Measurements from ENCODE around the gene WFIKKN1. TPM values are rescaled to one million over a fixed set of nuclear protein-coding genes. Genes with fewer than 3 reads are reported as not detected.
A peak's percentile ranks its signal among the peaks of the same experiment; 100 is the strongest.

WFIKKN1 gene
- total RNA-seq, 1 experiment from 2014 or later = 0.74 TPM

- no peak for DNase-seq (ENCODE audit: low spot score)
Measured at GRCh38 chr16:657487-657886, 26.7 kb downstream of the WFIKKN1 start.

DNA sequence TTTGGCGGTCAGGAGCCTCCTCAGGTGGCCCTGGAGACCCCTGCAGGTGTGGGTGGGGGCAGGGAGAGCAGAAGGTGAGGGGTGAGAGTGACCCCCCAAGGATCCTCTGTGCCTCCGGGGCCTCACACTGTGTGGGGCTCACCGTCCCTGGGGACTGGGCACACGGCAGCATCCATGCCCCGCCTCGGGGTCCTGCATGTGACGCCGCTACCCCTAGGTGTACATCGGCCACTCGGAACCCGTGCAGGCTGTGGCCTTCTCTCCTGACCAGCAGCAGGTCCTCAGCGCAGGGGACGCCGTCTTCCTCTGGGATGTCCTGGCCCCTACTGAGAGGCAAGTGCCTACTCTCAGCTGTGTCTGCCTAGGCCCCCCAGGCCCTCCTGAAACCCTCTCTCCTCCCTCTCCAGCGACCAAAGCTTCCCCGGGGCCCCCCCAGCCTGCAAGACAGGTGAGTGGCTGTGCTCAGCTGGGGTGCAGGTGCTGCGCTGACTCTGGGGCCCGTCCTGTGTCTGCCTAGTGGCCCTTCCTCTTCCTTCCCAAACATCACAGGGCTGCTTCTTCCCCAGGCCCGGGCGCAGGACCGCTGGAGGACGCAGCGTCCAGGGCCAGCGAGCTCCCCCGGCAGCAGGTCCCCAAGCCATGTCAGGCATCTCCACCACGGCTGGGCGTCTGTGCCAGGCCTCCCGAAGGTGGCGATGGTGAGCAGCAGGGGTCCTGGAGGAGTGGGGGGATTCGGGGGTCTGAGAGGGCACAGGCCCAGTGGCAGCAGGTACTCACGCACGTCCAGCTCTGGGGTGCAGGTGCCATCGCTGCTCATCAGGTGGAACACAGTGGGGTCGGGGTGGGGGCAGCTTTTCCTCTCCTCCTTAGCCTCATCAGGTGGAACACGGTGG is 28.1 kb downstream of the WFIKKN1 start:
- no peak for DNase-seq (ENCODE audit: low spot score)

GRCh38 chr16:659618-660017 is 28.8 kb downstream of the WFIKKN1 start:
- DNase-seq (ENCODE audit: low spot score) = no peak

DNA sequence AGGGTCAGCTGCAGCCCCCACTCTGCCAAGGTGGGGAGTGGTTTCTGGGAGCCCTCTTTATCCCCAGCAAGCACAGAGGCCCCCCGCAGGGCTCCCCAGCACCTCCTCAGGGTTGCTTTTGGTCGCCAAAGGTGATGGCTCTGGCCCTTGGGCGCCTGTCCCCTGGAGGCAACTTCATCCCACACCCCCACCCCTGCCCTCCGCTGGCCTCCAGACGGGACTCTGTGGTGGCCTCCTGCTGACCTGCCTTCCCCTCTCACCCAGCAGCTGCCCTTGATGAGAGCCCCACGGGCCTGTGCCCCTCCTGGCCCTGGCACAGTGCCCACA is 29.3 kb downstream of the WFIKKN1 start:
- DNase-seq (ENCODE audit: low spot score) = no peak

- DNase-seq (ENCODE audit: low spot score) = peak; percentile 91
Measured at GRCh38 chr16:660459-661183, 29.8 kb downstream of the WFIKKN1 start.

- no peak for DNase-seq (ENCODE audit: low spot score)
Measured at GRCh38 chr16:661184-661821, 30.5 kb downstream of the WFIKKN1 start.

DNA sequence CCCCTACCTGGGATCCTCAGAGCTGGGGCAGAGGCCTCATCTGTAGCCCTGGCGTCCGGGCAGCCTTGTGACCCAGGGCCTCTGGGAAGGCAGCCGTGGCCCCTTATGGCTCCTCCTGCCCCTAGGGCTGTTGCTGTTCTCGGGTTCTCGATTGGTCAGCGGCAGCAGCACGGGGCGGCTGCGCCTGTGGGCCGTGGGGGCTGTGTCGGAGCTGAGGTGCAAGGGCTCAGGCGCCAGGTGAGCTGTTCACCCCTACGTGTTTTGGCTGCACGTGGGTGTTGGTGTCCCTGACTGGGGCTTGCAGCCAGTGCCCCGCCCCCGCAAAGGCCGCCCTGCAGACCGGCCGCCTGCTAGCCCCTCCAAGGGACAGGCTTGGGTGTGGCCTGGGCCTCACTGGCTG is 31.3 kb downstream of the WFIKKN1 start:
- no peak for DNase-seq (ENCODE audit: low spot score)

GRCh38 chr16:662597-662996 is 31.8 kb downstream of the WFIKKN1 start:
- DNase-seq (ENCODE audit: low spot score) = no peak

- no peak for DNase-seq (ENCODE audit: low spot score)
Measured at GRCh38 chr16:666572-666971, 35.8 kb downstream of the WFIKKN1 start.

DNA sequence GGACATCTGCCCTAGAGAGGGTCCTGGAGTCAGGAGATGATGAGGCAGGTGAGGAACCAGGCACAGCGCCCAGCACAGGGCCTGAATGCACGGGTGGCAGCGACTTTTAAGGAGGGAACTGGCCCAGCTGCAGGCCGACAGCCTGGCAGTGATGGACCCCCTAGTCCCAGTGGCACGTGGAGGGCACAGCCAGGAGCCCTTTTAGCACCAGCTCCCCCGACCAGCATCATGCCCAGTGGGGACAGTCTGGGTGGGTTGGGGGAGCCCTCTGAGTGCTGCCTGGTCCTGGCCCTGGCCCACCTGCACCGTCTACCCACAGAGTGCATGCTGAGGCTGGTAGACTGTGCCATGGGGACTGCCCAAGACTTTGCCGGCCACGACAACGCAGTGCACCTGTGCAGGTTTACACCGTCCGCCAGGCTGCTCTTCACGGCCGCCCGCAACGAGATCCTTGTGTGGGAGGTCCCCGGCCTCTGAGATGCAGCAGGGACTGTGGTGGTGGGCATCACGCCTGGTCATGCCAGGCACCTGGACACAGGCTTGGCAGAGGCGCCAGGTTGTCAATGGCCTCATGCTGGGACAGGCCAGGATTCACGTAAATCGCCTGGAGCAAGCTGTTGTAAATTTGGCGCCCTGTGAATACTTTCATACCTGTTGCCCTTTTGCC is 36.5 kb downstream of the WFIKKN1 start:
- no peak for DNase-seq (ENCODE audit: low spot score)

- DNase-seq (ENCODE audit: low spot score) = peak; percentile 95
Measured at GRCh38 chr16:667780-668518, 37.2 kb downstream of the WFIKKN1 start, which contains the start of gene RHOT2. TSS of gene RHOT2 (plus strand) at chr16:668132. CDS start at chr16:668200, 68 bp downstream.

GRCh38 chr16:668519-669171 is 37.9 kb downstream of the WFIKKN1 start:
- peak; percentile 9 for DNase-seq (ENCODE audit: low spot score)

- DNase-seq (ENCODE audit: low spot score) = no peak
Measured at GRCh38 chr16:669666-670065, 38.9 kb downstream of the WFIKKN1 start.

- no peak for DNase-seq (ENCODE audit: low spot score)
Measured at GRCh38 chr16:670485-671352, 39.9 kb downstream of the WFIKKN1 start.

- DNase-seq (ENCODE audit: low spot score) = no peak
Measured at GRCh38 chr16:671353-672131, 40.8 kb downstream of the WFIKKN1 start.

DNA sequence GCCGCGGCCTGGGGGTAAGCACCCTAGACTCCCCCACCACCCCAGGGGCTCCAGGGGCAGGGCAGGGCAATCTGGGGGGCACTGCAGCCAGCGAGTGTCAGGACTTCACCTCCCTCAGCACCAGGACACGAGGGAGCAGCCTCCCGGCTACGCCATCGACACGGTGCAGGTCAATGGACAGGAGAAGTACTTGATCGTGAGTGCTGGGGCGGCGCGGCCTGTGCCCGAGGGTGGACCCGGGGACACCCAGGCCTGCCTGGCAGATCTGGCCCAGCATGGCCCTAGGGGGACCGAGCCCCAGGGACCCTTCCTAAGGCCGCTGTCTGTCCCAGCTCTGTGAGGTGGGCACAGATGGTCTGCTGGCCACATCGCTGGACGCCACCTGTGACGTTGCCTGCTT is 41.6 kb downstream of the WFIKKN1 start:
- DNase-seq (ENCODE audit: low spot score) = no peak

DNA sequence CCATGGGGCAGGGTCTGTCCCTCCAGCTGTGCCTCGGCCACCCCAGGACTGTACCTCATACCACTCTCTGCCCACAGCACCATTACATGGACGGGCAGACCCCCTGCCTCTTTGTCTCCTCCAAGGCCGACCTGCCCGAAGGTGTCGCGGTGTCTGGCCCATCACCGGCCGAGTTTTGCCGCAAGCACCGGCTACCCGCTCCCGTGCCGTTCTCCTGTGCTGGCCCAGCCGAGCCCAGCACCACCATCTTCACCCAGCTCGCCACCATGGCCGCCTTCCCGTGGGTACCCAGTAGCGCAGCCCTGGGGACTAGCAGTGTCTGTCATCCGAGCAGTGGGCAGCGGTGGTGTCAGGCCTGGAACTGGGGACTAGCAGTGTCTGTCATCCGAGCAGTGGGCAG is 42.1 kb downstream of the WFIKKN1 start:
- no peak for DNase-seq (ENCODE audit: low spot score)

GRCh38 chr16:673399-673991 is 42.7 kb downstream of the WFIKKN1 start:
- no peak for DNase-seq (ENCODE audit: low spot score)
